Stomach (tissue), 9 donors: Measurements from ENCODE around the gene DUT. TPM values are rescaled to one million over a fixed set of nuclear protein-coding genes. Genes with fewer than 3 reads are reported as not detected.
"Not testable (repeated sequence)": the region's sequence is repeated elsewhere in the genome, so short reads cannot be mapped to it uniquely, and the experiment has no call there.

Experiments
- DNase-seq, 2 donors: peaks; one replicate each; pipeline versions ENCODE4 v3.0.0 to v3.0.0-alpha.2; 2013 to 2019
- H3K27ac ChIP-seq, 5 donors: fragments of 200-600 bp in 4 of 5; sonication (generic) in 4 of 5; one replicate each; pipeline ENCODE4 v1.5.1; 2013 to 2019; ENCODE audit warnings: mild to moderate bottlenecking in 1 of 5, moderate library complexity in 1 of 5
- H3K27me3 ChIP-seq, 3 donors: fragments of 200-600 bp; sonication (generic); one replicate each; pipeline ENCODE4 v1.5.1; 2017 to 2019; ENCODE audit warnings: mixed run types in 1 of 3
- H3K36me3 ChIP-seq, 4 donors: fragments of 200-600 bp; sonication (generic); 1 replicate in 3 of 4; 2 replicates in 1 of 4; pipeline ENCODE4 v1.5.1; 2016 to 2019
- H3K4me1 ChIP-seq, 4 donors: fragments of 200-600 bp; sonication (generic); one replicate each; pipeline ENCODE4 v1.5.1; 2016 to 2019
- H3K4me3 ChIP-seq, 4 donors: fragments of 200-600 bp; sonication (generic) in 3 of 4; one replicate each; pipeline ENCODE4 v1.5.1; 2016 to 2019; ENCODE audit warnings: mild to moderate bottlenecking in 1 of 4
- H3K9me3 ChIP-seq, 4 donors: fragments of 200-600 bp; sonication (generic); one replicate each; pipeline ENCODE4 v1.5.1; 2016 to 2019
- CTCF ChIP-seq, 7 experiments: fragments of 450-650 bp in 4 of 7; fragments of 200-600 bp in 3 of 7; sonication (generic) in 3 of 7; IDR thresholded peaks; one replicate each; pipeline ENCODE4 v1.5.1; 2016 to 2019; ENCODE audit warnings: antibody characterized with exemption in 7 of 7, control low read depth in 2 of 7, mild to moderate bottlenecking in 1 of 7
- EP300 ChIP-seq: sonication (generic); formaldehyde crosslinking; IDR thresholded peaks from one replicate; pipeline ENCODE4 v1.6.1; 2017; ENCODE audit warnings: antibody characterized with exemption
- POLR2A ChIP-seq, 4 donors: fragments of 450-650 bp; IDR thresholded peaks; one replicate each; pipeline ENCODE4 v1.6.1; 2016; ENCODE audit warnings: antibody characterized with exemption in 4 of 4, control low read depth in 2 of 4, mild to moderate bottlenecking in 1 of 4, moderate library complexity in 1 of 4
- POLR2AphosphoS5 ChIP-seq, 3 donors: sonication (generic); formaldehyde crosslinking; IDR thresholded peaks; one replicate each; pipeline ENCODE4 v1.6.1; 2016; ENCODE audit warnings: antibody characterized with exemption in 3 of 3
- WGBS, 5 donors: extraction: QIAGEN DNeasy Blood & Tissue Kit in 3 of 5; methylation state at CpG; one replicate each; pipeline versions ENCODE4 v1.1.5 to v1.1.7; 2013 to 2018; 5-methylcytosine and 5-hydroxymethylcytosine counted together
- intact Hi-C: fragments of 100-400 bp; cut with DNase I; formaldehyde crosslinking; loops from one replicate; pipeline ENCODE4 v1.15.1; 2023; ENCODE audit warnings: low total_unique reads
- polyA plus RNA-seq, 3 donors: library from polyadenylated mRNA; stranded (reverse); fragments of 200-250 nt; gene quantifications; one replicate each; pipeline ENCODE4 v1.2.3, GENCODE V29; 2013
- total RNA-seq, 5 donors: library from RNA; depleted of rRNA; stranded (reverse); fragments of >200 nt; gene quantifications; one replicate each; pipeline versions ENCODE4 v1.1.0 to v1.2.3, GENCODE V29; 2014 to 2016
- donor health status: healthy with polysubstance abuse.
- donor health status: Bipolar disorder and iron deficiency.
- donor health status: healthy.

Gene DUT
- total and polyA plus RNA-seq, 8 donors, result 7.6 to 207 (median 69.6) TPM

GRCh38 chr15:48324949-48325348 is 6.3 kb upstream of the DUT start:
- WGBS, 5 donors, result 25 to 56% (median 34%) methylated on average over 5 of the region's 5 CpGs
- intact Hi-C loops, result no loop called here
- H3K9me3 ChIP-seq, result no peaks in the 10 kb centered on the region
- peak in 1 of 2 donors; percentile 47 for DNase-seq
- H3K27ac ChIP-seq, result no peak overlapping the region
- H3K4me1 ChIP-seq, result peaks cover 0 to 35% (median 8%) of the 10 kb centered on the region in 4 donors
- no peak overlapping the region for H3K4me3 ChIP-seq
- no peaks in the 10 kb centered on the region for H3K27me3 ChIP-seq
- no peaks in the 10 kb centered on the region for H3K36me3 ChIP-seq
- TF ChIP-seq CTCF (IDR thresholded peaks at IDR 0.05), result no peak
- no peak for TF ChIP-seq POLR2A (IDR thresholded peaks at IDR 0.05)
- no peak for TF ChIP-seq EP300
- TF ChIP-seq POLR2AphosphoS5 (IDR thresholded peaks at IDR 0.05), result no peak

- no peak overlapping the region for H3K27ac ChIP-seq
- intact Hi-C loops, result no loop called here
- no peaks in the 10 kb centered on the region for H3K9me3 ChIP-seq
- no peak for TF ChIP-seq CTCF (IDR thresholded peaks at IDR 0.05)
- no peak for TF ChIP-seq EP300
- no peak for TF ChIP-seq POLR2AphosphoS5 (IDR thresholded peaks at IDR 0.05)
- TF ChIP-seq POLR2A (IDR thresholded peaks at IDR 0.05), result no peak
- no peaks in the 10 kb centered on the region for H3K36me3 ChIP-seq
- no peaks in the 10 kb centered on the region for H3K27me3 ChIP-seq
- DNase-seq, result peak in 1 of 2 donors; percentile 12
- peaks cover 0 to 40% (median 13%) of the 10 kb centered on the region in 4 donors for H3K4me1 ChIP-seq
- 20 to 63% (median 42%) methylated on average over 5 of the region's 5 CpGs for WGBS, 5 donors
- H3K4me3 ChIP-seq, result no peak overlapping the region
These were observed 5.8 kb upstream of the DUT start for GRCh38 chr15:48325400-48325799.

GRCh38 chr15:48326180-48326579 is 5.0 kb upstream of the DUT start:
- H3K27ac ChIP-seq, intact Hi-C loops, DNase-seq, H3K36me3 ChIP-seq, H3K27me3 ChIP-seq, H3K9me3 ChIP-seq, H3K4me3 ChIP-seq: not testable (repeated sequence)
- H3K4me1 ChIP-seq, result peaks cover 0 to 43% (median 14%) of the 10 kb centered on the region in 4 donors
- WGBS, 5 donors, result 76 to 81% (median 81%) methylated on average over 6 of the region's 6 CpGs

GRCh38 chr15:48330105-48330785 is 984 bp upstream of the DUT start:
- Histone ChIP-seq H3K4me3 (peak overlapping the region; percentile 68 to 93 (median 88)), H3K36me3 (peaks cover 3 to 18% (median 13%) of the 10 kb centered on the region in 4 donors), H3K27me3 (no peaks in the 10 kb centered on the region), H3K4me1 (peaks cover 9 to 42% (median 18%) of the 10 kb centered on the region in 4 donors), H3K9me3 (no peaks in the 10 kb centered on the region), H3K27ac (peak overlapping the region in 4 of 5 donors; percentile 89 to 99 (median 98))
- peak in 1 of 2 donors; percentile 48 for DNase-seq
- TF ChIP-seq POLR2AphosphoS5 (IDR thresholded peaks at IDR 0.05) (no peak), POLR2A (IDR thresholded peaks at IDR 0.05) (no peak), CTCF (IDR thresholded peaks at IDR 0.05) (no peak), EP300 (no peak)
- intact Hi-C loops, result no loop called here
- WGBS, 5 donors, result 7 to 16% (median 9%) methylated on average over 11 of the region's 11 CpGs
